Myocyte (in vitro differentiated cells): ENCODE data around the gene FAM180B. TPM values are rescaled to one million over a fixed set of nuclear protein-coding genes. Genes with fewer than 3 reads are reported as not detected.
A peak's percentile ranks its signal among the peaks of the same experiment; 100 is the strongest.

Experiments
- DNase-seq: peaks from one replicate; pipeline ENCODE4 v3.0.0-alpha.2; 2012; ENCODE audit warnings: low read depth
- total RNA-seq: library from RNA; depleted of rRNA; stranded (reverse); fragments of >200 nt; gene quantifications from 2 replicates; pipeline ENCODE4 v1.2.3, GENCODE V29; 2014

Gene FAM180B
- total RNA-seq, 1 donor from 2014 or later, result 2.8 TPM

- DNase-seq, result peak; percentile 8
Measured at GRCh38 chr11:47566149-47566698, 20.3 kb upstream of the FAM180B start.

GRCh38 chr11:47569646-47570045 lies 16.8 kb upstream of the FAM180B start:
- no peak for DNase-seq

- DNase-seq, result no peak
Measured at GRCh38 chr11:47570651-47571356, 15.7 kb upstream of the FAM180B start.

GRCh38 chr11:47571357-47571729 lies 15.1 kb upstream of the FAM180B start:
- no peak for DNase-seq

GRCh38 chr11:47571895-47572294 lies 14.6 kb upstream of the FAM180B start:
- peak; percentile 17 for DNase-seq

- DNase-seq, result peak; percentile 38
Measured at GRCh38 chr11:47572715-47573255, 13.7 kb upstream of the FAM180B start.

GRCh38 chr11:47573321-47573720 lies 13.2 kb upstream of the FAM180B start:
- no peak for DNase-seq

GRCh38 chr11:47577460-47578041 lies 8.9 kb upstream of the FAM180B start:
- no peak for DNase-seq

- DNase-seq, result peak; percentile 91
Measured at GRCh38 chr11:47578524-47579494, 7.7 kb upstream of the FAM180B start, which contains the start of the genes KBTBD4 and NDUFS3. Gene KBTBD4, minus strand, starts transcription at chr11:47578970. Its CDS starts 19 bp downstream, at chr11:47578951. Gene NDUFS3, plus strand, starts transcription at chr11:47579074. Its CDS starts 18 bp downstream, at chr11:47579092.

- DNase-seq, result no peak
Measured at GRCh38 chr11:47583844-47584243, 2.6 kb upstream of the FAM180B start.

GRCh38 chr11:47587039-47587716 lies 700 bp downstream of the FAM180B start:
- no peak for DNase-seq

- DNase-seq, result peak; percentile 86
Measured at GRCh38 chr11:47587723-47588326, 1.3 kb downstream of the FAM180B start.

GRCh38 chr11:47589118-47589517 lies 2.6 kb downstream of the FAM180B start:
- no peak for DNase-seq

GRCh38 chr11:47589584-47589976 lies 3.1 kb downstream of the FAM180B start:
- DNase-seq, result no peak

GRCh38 chr11:47589977-47590861 lies 3.7 kb downstream of the FAM180B start:
- DNase-seq, result no peak

- no peak for DNase-seq
Measured at GRCh38 chr11:47591764-47592163, 5.3 kb downstream of the FAM180B start.

- DNase-seq, result no peak
Measured at GRCh38 chr11:47592251-47592650, 5.8 kb downstream of the FAM180B start.

- no peak for DNase-seq
Measured at GRCh38 chr11:47592970-47593369, 6.5 kb downstream of the FAM180B start.

- DNase-seq, result no peak
Measured at GRCh38 chr11:47593492-47593933, 7.0 kb downstream of the FAM180B start.
